Measurements from ENCODE around the gene SNAI3.

SNAI3 gene

GRCh38 chr16:88649195-88649923 is 36.9 kb downstream of the SNAI3 start:
- no peak for DNase-seq

- DNase-seq: no peak
Measured at GRCh38 chr16:88647178-88648070, 38.9 kb downstream of the SNAI3 start.

- DNase-seq: no peak
Measured at GRCh38 chr16:88646345-88647034, 39.8 kb downstream of the SNAI3 start.

GRCh38 chr16:88645941-88646340 is 40.4 kb downstream of the SNAI3 start:
- no peak for DNase-seq

GRCh38 chr16:88645455-88645854 is 40.9 kb downstream of the SNAI3 start:
- no peak for DNase-seq

- no peak for DNase-seq
Measured at GRCh38 chr16:88643644-88643932, 42.7 kb downstream of the SNAI3 start.

GRCh38 chr16:88642881-88643643 is 43.2 kb downstream of the SNAI3 start:
- DNase-seq: no peak

GRCh38 chr16:88640498-88641247 is 45.6 kb downstream of the SNAI3 start:
- DNase-seq: no peak

- no peak for DNase-seq
Measured at GRCh38 chr16:88640039-88640495, 46.2 kb downstream of the SNAI3 start.

- DNase-seq: no peak
Measured at GRCh38 chr16:88639231-88640038, 46.9 kb downstream of the SNAI3 start.

- no peak for DNase-seq
Measured at GRCh38 chr16:88638323-88639230, 47.7 kb downstream of the SNAI3 start, which contains the start of gene IL17C. TSS of gene IL17C (plus strand) at chr16:88638572. CDS start at chr16:88638642, 70 bp downstream.

GRCh38 chr16:88636488-88637265 is 49.6 kb downstream of the SNAI3 start:
- DNase-seq: no peak

- no peak for DNase-seq
Measured at GRCh38 chr16:88635671-88636319, 50.5 kb downstream of the SNAI3 start.

GRCh38 chr16:88634994-88635670 is 51.2 kb downstream of the SNAI3 start:
- DNase-seq: no peak

GRCh38 chr16:88634141-88634993 is 51.9 kb downstream of the SNAI3 start:
- no peak for DNase-seq

GRCh38 chr16:88633684-88634140 is 52.6 kb downstream of the SNAI3 start:
- DNase-seq: no peak

GRCh38 chr16:88632587-88632930 is 53.7 kb downstream of the SNAI3 start:
- no peak for DNase-seq

All from GOT3 (cell line).